Measurements from ENCODE around the gene FAM219A. TPM values are rescaled to one million over a fixed set of nuclear protein-coding genes. Genes with fewer than 3 reads are reported as not detected.

Gene FAM219A
- total RNA-seq, 4 donors from 2014 or later = 2.3 to 33.0 (median 14.9) TPM

DNA sequence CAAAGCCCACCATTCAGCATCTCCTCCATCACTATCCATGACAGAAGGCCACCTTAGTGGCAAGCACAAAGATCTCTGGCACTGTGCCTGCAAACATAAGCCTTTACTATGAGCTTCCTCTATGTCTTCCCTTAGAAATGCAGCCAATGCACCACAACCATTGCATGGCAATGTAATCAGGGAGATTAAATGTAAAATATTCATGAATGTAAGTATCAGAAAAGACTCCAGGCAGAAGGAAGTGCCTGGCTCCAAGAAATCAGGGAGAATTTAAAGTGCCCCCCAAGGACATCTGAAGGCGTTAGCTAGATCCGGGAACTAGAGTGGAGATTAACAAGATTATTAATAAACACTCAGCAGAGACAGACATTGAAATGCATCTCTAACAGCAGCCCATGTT is 49.2 kb downstream of the FAM219A start:
- Histone ChIP-seq H3K4me1 (no peaks in the 10 kb centered on the region), H3K27ac (no peak overlapping the region), H3K36me3 (no peaks in the 10 kb centered on the region), H3K4me3 (no peak overlapping the region), H3K27me3 (no peaks in the 10 kb centered on the region), H3K9me3 (no peaks in the 10 kb centered on the region)
- intact Hi-C loops (cut with DNase I; ENCODE audit: low total_unique reads) = loop anchor here (10.0 kb wide), 1 partner anchor 186 kb away; no protein-coding TSS in a partner anchor
- no peak for DNase-seq
- no peak for TF ChIP-seq POLR2A (IDR thresholded peaks at IDR 0.05)
- TF ChIP-seq CTCF (IDR thresholded peaks at IDR 0.05) = no peak

- H3K27me3 ChIP-seq = no peaks in the 10 kb centered on the region
- intact Hi-C loops (cut with DNase I; ENCODE audit: low total_unique reads) = loop anchor here (10.0 kb wide), 1 partner anchor 187 kb away; no protein-coding TSS in a partner anchor
- no peak overlapping the region for H3K27ac ChIP-seq
- no peaks in the 10 kb centered on the region for H3K4me1 ChIP-seq
- no peaks in the 10 kb centered on the region for H3K9me3 ChIP-seq
- H3K36me3 ChIP-seq = no peaks in the 10 kb centered on the region
- no peak for DNase-seq
- no peak overlapping the region for H3K4me3 ChIP-seq
- TF ChIP-seq CTCF (IDR thresholded peaks at IDR 0.05) (no peak), POLR2A (IDR thresholded peaks at IDR 0.05) (no peak)
Observed at GRCh38 chr9:34408173-34408572, 50.2 kb downstream of the FAM219A start.

- H3K27me3 ChIP-seq = no peaks in the 10 kb centered on the region
- intact Hi-C loops (cut with DNase I; ENCODE audit: low total_unique reads) = loop anchor here (10.0 kb wide), 1 partner anchor 189 kb away; no protein-coding TSS in a partner anchor
- no peaks in the 10 kb centered on the region for H3K4me1 ChIP-seq
- no peaks in the 10 kb centered on the region for H3K9me3 ChIP-seq
- no peaks in the 10 kb centered on the region for H3K36me3 ChIP-seq
- H3K4me3 ChIP-seq = no peak overlapping the region
- no peak for TF ChIP-seq CTCF (IDR thresholded peaks at IDR 0.05)
- TF ChIP-seq POLR2A (IDR thresholded peaks at IDR 0.05) = no peak
- DNase-seq = no peak
- no peak overlapping the region for H3K27ac ChIP-seq
Observed at GRCh38 chr9:34406219-34406618, 52.2 kb downstream of the FAM219A start.

GRCh38 chr9:34405719-34406118 is 52.7 kb downstream of the FAM219A start:
- DNase-seq = no peak
- Histone ChIP-seq H3K4me1 (no peaks in the 10 kb centered on the region), H3K27me3 (no peaks in the 10 kb centered on the region), H3K36me3 (no peaks in the 10 kb centered on the region), H3K9me3 (no peaks in the 10 kb centered on the region), H3K27ac (no peak overlapping the region), H3K4me3 (no peak overlapping the region)
- intact Hi-C loops (cut with DNase I; ENCODE audit: low total_unique reads) = loop anchor here (10.0 kb wide), 1 partner anchor 189 kb away; no protein-coding TSS in a partner anchor
- TF ChIP-seq CTCF (IDR thresholded peaks at IDR 0.05) (no peak), POLR2A (IDR thresholded peaks at IDR 0.05) (no peak)

- DNase-seq = peak; percentile 67 to 73
- H3K27ac ChIP-seq = no peak overlapping the region
- H3K4me1 ChIP-seq = no peaks in the 10 kb centered on the region
- no peaks in the 10 kb centered on the region for H3K36me3 ChIP-seq
- peak; percentile 89 to 96 (median 91) for TF ChIP-seq CTCF (IDR thresholded peaks at IDR 0.05)
- TF ChIP-seq POLR2A (IDR thresholded peaks at IDR 0.05) = no peak
- no peaks in the 10 kb centered on the region for H3K27me3 ChIP-seq
- H3K4me3 ChIP-seq = no peak overlapping the region
- no peaks in the 10 kb centered on the region for H3K9me3 ChIP-seq
- intact Hi-C loops (cut with DNase I; ENCODE audit: low total_unique reads) = loop anchor here (5.0 to 10.0 kb wide), 2 partner anchors 99 to 191 kb away; no protein-coding TSS in a partner anchor
Observed at GRCh38 chr9:34403554-34404380, 54.6 kb downstream of the FAM219A start.

All from uterus (tissue), 4 donors.